Hippocampal formation (tissue), 2 donors: ENCODE data around the gene PVR.
"Not testable (repeated sequence)": the region's sequence is repeated elsewhere in the genome, so short reads cannot be mapped to it uniquely, and the experiment has no call there.

ENCODE experiments used
- DNase-seq, 2 donors: peaks; one replicate each; lab custom pipeline; 2025; lab: John Stamatoyannopoulos, UW

PVR gene

DNA sequence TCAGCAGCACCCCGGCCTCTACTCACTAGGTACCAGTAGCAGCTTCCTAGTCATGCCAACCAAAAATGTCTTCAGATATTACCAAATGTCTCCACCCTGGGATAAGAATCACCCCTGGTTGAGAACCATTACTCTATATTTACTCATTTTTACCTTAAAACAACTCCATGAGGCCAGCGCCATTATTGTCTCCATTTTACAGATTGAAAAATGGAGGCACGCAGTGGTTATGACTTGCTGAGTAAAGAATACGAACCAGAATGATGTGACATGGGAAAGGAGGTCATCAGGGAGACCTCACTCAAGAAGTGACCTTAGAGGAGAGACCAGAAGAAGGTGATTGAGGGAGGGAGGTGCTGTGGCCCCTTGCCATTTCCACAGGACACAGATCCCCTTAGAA is 29.8 kb downstream of the PVR start:
- no peak for DNase-seq

DNA sequence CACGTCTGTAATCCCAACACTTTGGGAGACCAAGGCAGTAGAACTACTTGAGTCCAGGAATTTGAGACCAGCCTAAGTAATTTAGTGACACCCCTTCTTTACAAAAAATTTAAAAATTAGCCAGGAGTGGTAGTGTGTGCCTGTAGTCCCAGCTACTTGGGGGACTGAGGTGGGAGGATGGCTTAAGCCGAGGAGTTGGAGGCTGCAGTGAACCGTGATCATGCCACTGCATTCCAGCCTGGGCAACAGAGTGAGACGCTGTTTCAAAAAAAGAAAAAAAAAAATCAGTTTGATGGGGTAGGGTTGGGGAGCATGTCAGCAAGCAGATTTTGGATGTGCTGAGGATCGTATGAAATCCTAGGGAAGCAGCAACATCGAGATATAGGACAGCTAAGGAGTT is 31.8 kb downstream of the PVR start:
- no peak for DNase-seq

GRCh38 chr19:44677019-44677811 is 33.5 kb downstream of the PVR start:
- DNase-seq = no peak

DNA sequence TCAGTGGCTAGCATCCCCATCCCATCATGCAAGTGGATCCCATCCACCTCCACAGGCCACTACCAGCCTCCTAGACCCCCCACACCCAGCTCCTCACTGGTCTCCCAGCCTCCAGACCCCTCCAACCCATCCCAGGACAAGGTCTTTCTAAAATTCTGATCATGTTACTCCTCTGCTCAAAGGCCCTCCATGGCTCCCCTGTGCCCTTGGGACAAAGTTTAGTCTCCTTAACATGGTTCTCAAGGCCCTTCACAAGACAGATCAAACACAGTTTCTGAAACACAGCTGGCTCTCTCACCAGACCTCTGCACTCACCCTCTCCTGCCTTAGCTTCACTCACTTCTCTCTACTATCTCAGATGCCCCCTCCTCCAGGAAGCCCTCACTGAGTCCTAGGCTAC is 36.8 kb downstream of the PVR start:
- DNase-seq = no peak

GRCh38 chr19:44681992-44682790 is 38.5 kb downstream of the PVR start:
- no peak for DNase-seq

- no peak for DNase-seq
Measured at GRCh38 chr19:44682807-44683206, 39.1 kb downstream of the PVR start.

DNA sequence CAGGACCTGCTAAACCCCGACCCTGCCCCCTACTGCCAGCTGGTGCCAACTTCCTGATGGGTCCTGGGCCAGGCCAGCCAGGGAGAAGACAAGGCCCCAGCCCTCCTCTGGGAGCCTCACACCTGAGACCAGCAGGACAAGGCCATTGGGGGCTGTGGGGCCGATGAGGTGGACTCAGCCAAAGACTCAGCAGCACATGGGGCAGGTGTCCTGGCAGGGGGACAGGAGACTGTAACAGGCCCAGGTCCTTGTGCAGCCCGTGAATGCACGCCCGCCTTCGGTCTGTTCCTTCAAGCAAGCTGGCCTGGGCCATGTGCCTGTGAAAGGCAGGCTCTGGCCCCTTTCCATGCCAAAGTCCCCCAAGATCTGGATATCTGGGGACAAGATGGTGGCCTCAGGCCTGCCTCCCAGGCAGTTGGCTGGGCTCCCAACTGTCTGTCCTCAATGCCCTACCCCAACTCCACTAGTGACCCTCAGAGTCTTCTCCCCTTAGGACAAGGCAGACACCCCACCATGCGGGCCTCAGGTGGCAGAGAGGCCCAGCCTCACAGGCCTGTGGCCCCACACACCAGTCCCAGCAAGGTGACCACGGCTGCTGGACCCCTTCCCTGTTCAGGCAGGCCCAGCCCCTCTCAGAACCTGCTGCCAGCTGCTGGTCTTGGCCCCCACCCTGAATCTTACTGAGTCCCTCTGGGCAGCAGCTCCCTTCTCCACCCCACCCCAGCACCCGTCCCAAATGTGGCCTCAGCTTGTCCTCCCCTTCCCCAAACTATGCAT is 39.9 kb downstream of the PVR start:
- no peak for DNase-seq

DNA sequence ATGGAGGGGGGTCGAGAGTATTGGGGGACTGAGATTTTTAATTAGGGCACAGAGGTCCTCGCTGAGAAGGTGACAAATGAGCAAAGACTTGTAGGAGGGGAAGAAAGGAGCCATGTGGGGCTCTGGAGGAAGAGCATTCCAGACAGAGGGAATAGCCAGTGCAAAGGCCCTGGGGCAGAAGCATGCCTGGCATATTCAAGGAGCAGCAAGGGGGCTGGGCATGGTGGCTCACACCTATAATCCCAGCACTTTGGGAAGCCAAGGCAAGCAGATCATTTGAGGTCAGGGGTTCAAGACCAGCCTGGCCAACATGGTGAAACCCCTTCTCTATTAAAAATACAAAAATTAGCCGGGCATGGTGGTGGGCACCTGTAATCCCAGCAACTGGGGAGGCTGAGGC is 40.7 kb downstream of the PVR start:
- DNase-seq = not testable (repeated sequence)

GRCh38 chr19:44684892-44685863 is 41.5 kb downstream of the PVR start:
- DNase-seq = no peak

GRCh38 chr19:44685877-44686276 is 42.2 kb downstream of the PVR start:
- DNase-seq = no peak

- no peak for DNase-seq
Measured at GRCh38 chr19:44686896-44687295, 43.2 kb downstream of the PVR start.

DNA sequence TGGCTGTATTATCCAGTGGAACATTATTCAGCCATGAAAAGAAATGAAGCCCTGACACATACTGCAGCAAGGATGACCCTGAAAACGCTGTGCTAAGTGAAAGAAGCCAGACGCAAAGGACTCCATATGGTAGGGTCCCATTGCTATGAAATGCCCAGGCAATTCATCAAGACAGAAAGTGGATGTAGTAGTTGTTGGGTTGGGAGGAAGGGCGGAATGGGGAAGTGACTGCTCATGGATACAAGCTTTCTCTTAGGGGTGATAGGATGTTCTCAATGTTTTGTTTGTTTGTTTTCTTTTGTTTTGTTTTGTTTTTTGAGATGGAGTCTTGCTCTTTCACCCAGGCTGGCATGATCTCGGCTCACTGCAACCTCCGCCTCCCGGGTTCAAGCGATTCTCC is 44.2 kb downstream of the PVR start:
- no peak for DNase-seq

GRCh38 chr19:44689290-44690130 is 45.8 kb downstream of the PVR start:
- DNase-seq = peak; percentile 9 to 24

- DNase-seq = no peak
Measured at GRCh38 chr19:44690131-44690440, 46.4 kb downstream of the PVR start.

- DNase-seq = no peak
Measured at GRCh38 chr19:44692379-44692721, 48.6 kb downstream of the PVR start.

DNA sequence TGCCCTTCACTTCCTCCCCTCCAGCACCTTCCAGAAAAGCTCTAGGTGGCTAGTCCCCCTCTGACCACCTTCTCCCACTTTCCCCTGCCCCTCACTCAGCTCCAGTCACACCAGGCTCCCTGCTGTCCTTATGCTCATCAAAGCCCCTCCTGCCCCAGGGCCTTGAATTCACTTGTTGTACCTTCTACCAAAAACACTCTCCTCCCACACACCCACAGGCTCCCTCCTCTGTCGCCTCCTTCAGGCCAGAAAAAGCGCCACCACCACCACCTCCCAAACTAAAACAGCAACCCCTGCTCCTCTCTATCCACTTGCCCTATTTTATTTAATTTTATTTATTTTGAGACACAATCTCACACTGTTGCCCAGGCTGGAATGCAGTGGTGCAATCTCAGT is 50.5 kb downstream of the PVR start:
- DNase-seq = no peak

- no peak for DNase-seq
Measured at GRCh38 chr19:44696939-44697669, 53.4 kb downstream of the PVR start.

DNA sequence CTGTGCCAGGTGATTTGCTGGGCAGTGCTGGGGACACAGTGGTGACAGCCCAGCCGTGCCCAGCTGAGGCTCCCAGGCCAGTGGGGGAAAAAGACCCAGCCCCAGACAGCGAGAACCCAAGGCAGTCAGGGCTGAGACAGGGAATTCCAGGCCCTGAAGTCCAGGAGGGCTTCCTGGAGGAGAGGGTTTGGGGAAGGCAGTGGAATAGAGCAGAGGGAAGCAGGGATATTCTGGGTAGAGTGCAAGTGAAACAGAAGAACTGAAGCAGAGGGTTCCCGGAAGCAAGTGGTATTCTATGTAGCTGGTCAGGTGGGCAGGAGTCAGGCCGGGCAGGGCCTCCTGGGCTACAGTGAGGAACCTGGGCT is 53.9 kb downstream of the PVR start:
- DNase-seq = no peak

- no peak for DNase-seq
Measured at GRCh38 chr19:44698492-44699201, 54.9 kb downstream of the PVR start, which contains the start of gene CEACAM16. CEACAM16 (plus strand) TSS chr19:44699151; CDS start chr19:44701457, 2,306 bp downstream.
